ENCODE results near the gene SGCB. TPM values are rescaled to one million over a fixed set of nuclear protein-coding genes. Genes with fewer than 3 reads are reported as not detected.
"Not testable (repeated sequence)": the region's sequence is repeated elsewhere in the genome, so short reads cannot be mapped to it uniquely, and the experiment has no call there.

The SGCB gene
- 10 to 100 TPM in 2 of 4 donors, 1 to 10 TPM in 2; 3.8 to 26.9 (median 10.4) TPM for polyA plus RNA-seq
- long read RNA-seq, donor 1, full-length matches to known transcripts: 30 of 44 reads
- long read RNA-seq, donor 1, partial matches to known transcripts: 14 of 44 reads
- long read RNA-seq, donor 1, other reads (novel, unspliced or antisense): 0 of 44 reads
- long read RNA-seq, donor 2, full-length matches to known transcripts: 6 of 6 reads
- long read RNA-seq, donor 2, partial matches to known transcripts: 0 of 6 reads
- long read RNA-seq, donor 2, other reads (novel, unspliced or antisense): 0 of 6 reads
- long read RNA-seq, donor 3, full-length matches to known transcripts: 10 of 10 reads
- long read RNA-seq, donor 3, partial matches to known transcripts: 0 of 10 reads
- long read RNA-seq, donor 3, other reads (novel, unspliced or antisense): 0 of 10 reads
- long read RNA-seq, donor 4: 0 reads
- long read RNA-seq, donor 5, full-length matches to known transcripts: 2 of 2 reads
- long read RNA-seq, donor 5, partial matches to known transcripts: 0 of 2 reads
- long read RNA-seq, donor 5, other reads (novel, unspliced or antisense): 0 of 2 reads
- long read RNA-seq, donor 6, full-length matches to known transcripts: 13 of 18 reads
- long read RNA-seq, donor 6, partial matches to known transcripts: 5 of 18 reads
- long read RNA-seq, donor 6, other reads (novel, unspliced or antisense): 0 of 18 reads
- long read RNA-seq, donor 7: 0 reads
- long read RNA-seq, donor 8: 0 reads
- long read RNA-seq, donor 9, full-length matches to known transcripts: 4 of 4 reads
- long read RNA-seq, donor 9, partial matches to known transcripts: 0 of 4 reads
- long read RNA-seq, donor 9, other reads (novel, unspliced or antisense): 0 of 4 reads
- long read RNA-seq, donor 10, full-length matches to known transcripts: 17 of 24 reads
- long read RNA-seq, donor 10, partial matches to known transcripts: 7 of 24 reads
- long read RNA-seq, donor 10, other reads (novel, unspliced or antisense): 0 of 24 reads

GRCh38 chr4:52038103-52038912 is at the start of gene SGCB:
Gene SGCB (minus strand): TSS chr4:52038299. CDS start chr4:52038259, 40 bp downstream.
- 4% methylated on average over 40 to 70 of the region's 70 CpGs for WGBS, 3 donors

DNA sequence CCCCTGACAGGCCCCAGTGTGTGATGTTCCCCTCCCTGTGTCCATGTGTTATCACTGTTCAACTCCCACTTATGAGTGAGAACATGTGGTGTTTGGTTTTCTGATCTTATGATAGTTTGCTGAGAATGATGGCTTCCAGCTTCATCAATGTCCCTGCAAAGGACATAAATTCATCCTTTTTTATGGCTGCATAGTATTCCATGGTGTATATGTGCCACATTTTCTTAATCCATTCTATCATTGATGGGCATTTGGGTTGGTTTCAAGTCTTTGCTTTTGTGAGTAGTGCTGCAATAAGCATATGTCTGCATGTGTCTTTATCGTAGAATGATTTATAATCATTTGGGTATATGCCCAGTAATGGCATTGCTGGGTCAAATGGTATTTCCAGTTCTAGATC is 48.3 kb upstream of the SGCB start:
- 89 to 96% (median 93%) methylated on average over 1 of the region's 1 CpG for WGBS, 3 donors
- FAIRE-seq: not testable (repeated sequence)

More at GRCh38 chr4:52038103-52038912, at the start of gene SGCB:
- Histone ChIP-seq H3K4me1 (ENCODE audit: control insufficient read depth in 3 of 3, insufficient read depth in 2 of 3, low read depth in 1 of 3, low read length in 2 of 3) (peaks cover 7 to 16% (median 13%) of the 10 kb centered on the region in 3 donors), H3K27me3 (ENCODE audit: control insufficient read depth in 3 of 3, insufficient read depth in 3 of 3, low read length in 3 of 3) (no peaks in the 10 kb centered on the region), H3K27ac (ENCODE audit: low read depth in 1 of 3, low read length in 2 of 3) (peak within 1 kb of the TSS; percentile 24 to 70 (median 61)), H3K36me3 (ENCODE audit: control insufficient read depth in 3 of 3, insufficient read depth in 2 of 3, low read depth in 1 of 3, low read length in 3 of 3) (no peaks in the 10 kb centered on the region), H3K4me3 (ENCODE audit: low read depth in 1 of 3, low read length in 3 of 3) (peak within 1 kb of the TSS; percentile 65 to 96 (median 90)), H3K9me3 (ENCODE audit: control insufficient read depth in 2 of 2, insufficient read depth in 1 of 2, low read depth in 1 of 2, low read length in 1 of 2) (no peaks in the 10 kb centered on the region)
- no peak for FAIRE-seq
- peak; percentile 52 to 84 for DNase-seq

DNA sequence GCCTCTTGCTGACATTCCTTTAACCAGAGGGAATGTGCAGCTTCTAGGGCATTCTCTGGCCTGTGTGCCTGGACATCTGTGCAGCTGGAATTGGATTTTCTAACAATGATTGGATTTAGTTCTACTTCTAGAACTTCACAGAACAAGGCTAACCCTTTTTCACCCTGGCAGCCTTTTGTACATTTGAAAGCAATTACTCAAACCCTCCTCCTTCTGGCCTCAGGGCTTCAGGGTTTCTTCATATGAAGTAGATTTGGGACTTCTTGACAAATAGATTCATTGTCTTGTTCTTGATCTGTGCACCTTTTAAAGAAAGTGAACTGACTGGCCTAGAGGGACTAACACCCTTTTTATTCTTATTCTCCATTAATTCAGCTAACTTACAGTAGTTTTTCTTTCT is 43.1 kb upstream of the SGCB start:
- Histone ChIP-seq H3K4me1 (ENCODE audit: control insufficient read depth in 3 of 3, insufficient read depth in 2 of 3, low read depth in 1 of 3, low read length in 2 of 3) (no peaks in the 10 kb centered on the region), H3K36me3 (ENCODE audit: control insufficient read depth in 3 of 3, insufficient read depth in 2 of 3, low read depth in 1 of 3, low read length in 3 of 3) (no peaks in the 10 kb centered on the region), H3K27ac (ENCODE audit: low read depth in 1 of 3, low read length in 2 of 3) (no peak overlapping the region), H3K27me3 (ENCODE audit: control insufficient read depth in 3 of 3, insufficient read depth in 3 of 3, low read length in 3 of 3) (peaks cover 0 to 6% (median 4%) of the 10 kb centered on the region in 3 donors), H3K9me3 (ENCODE audit: control insufficient read depth in 2 of 2, insufficient read depth in 1 of 2, low read depth in 1 of 2, low read length in 1 of 2) (no peaks in the 10 kb centered on the region), H3K4me3 (ENCODE audit: low read depth in 1 of 3, low read length in 3 of 3) (no peak overlapping the region)
- FAIRE-seq (no peak), DNase-seq (no peak)

More for the DNA sequence above, 48.3 kb upstream of the SGCB start:
- H3K9me3 ChIP-seq (ENCODE audit: control insufficient read depth in 2 of 2, insufficient read depth in 1 of 2, low read depth in 1 of 2, low read length in 1 of 2); H3K4me1 ChIP-seq (ENCODE audit: control insufficient read depth in 3 of 3, insufficient read depth in 2 of 3, low read depth in 1 of 3, low read length in 2 of 3); H3K36me3 ChIP-seq (ENCODE audit: control insufficient read depth in 3 of 3, insufficient read depth in 2 of 3, low read depth in 1 of 3, low read length in 3 of 3); H3K27me3 ChIP-seq (ENCODE audit: control insufficient read depth in 3 of 3, insufficient read depth in 3 of 3, low read length in 3 of 3); H3K4me3 ChIP-seq (ENCODE audit: low read depth in 1 of 3, low read length in 3 of 3); H3K27ac ChIP-seq (ENCODE audit: low read depth in 1 of 3, low read length in 2 of 3); DNase-seq: not testable (repeated sequence)

GRCh38 chr4:52079659-52080058 is 41.6 kb upstream of the SGCB start:
- H3K9me3 ChIP-seq (ENCODE audit: control insufficient read depth in 2 of 2, insufficient read depth in 1 of 2, low read depth in 1 of 2, low read length in 1 of 2): no peaks in the 10 kb centered on the region

DNA sequence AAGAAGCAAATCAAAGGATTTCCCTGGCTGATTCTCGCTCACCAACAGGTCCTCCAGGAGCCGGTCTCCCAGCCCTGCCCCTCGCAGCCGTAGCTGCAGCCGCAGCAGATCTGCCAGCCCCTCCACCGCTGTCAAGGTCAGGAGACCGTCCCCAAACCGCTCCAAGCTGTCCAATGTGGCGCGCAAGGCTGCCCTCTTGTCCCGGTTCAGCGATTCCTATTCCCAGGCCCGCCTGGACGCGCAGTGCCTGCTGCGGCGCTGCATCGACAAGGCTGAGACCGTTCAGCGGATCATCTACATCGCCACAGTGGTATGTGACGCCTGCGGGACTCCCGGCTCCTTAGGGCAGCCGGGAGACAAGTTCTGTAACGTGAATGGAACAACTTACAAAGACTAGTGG is 38.6 kb upstream of the SGCB start:
- H3K27ac ChIP-seq (ENCODE audit: low read depth in 1 of 3, low read length in 2 of 3): no peak overlapping the region
- no peaks in the 10 kb centered on the region for H3K36me3 ChIP-seq (ENCODE audit: control insufficient read depth in 3 of 3, insufficient read depth in 2 of 3, low read depth in 1 of 3, low read length in 3 of 3)
- FAIRE-seq (no peak), DNase-seq (peak in 1 of 2 donors; percentile 40)
- no peaks in the 10 kb centered on the region for H3K4me1 ChIP-seq (ENCODE audit: control insufficient read depth in 3 of 3, insufficient read depth in 2 of 3, low read depth in 1 of 3, low read length in 2 of 3)
- H3K4me3 ChIP-seq (ENCODE audit: low read depth in 1 of 3, low read length in 3 of 3): peak overlapping the region in 1 of 3 donors; percentile 11
- peaks cover 0 to 13% (median 4%) of the 10 kb centered on the region in 3 donors for H3K27me3 ChIP-seq (ENCODE audit: control insufficient read depth in 3 of 3, insufficient read depth in 3 of 3, low read length in 3 of 3)
- WGBS, 3 donors: 19 to 67% (median 62%) methylated on average over 26 of the region's 26 CpGs
- H3K9me3 ChIP-seq (ENCODE audit: control insufficient read depth in 2 of 2, insufficient read depth in 1 of 2, low read depth in 1 of 2, low read length in 1 of 2): no peaks in the 10 kb centered on the region

More at GRCh38 chr4:52079659-52080058, 41.6 kb upstream of the SGCB start:
- 67 to 75% (median 73%) methylated on average over 2 of the region's 2 CpGs for WGBS, 3 donors
- Histone ChIP-seq H3K27ac (ENCODE audit: low read depth in 1 of 3, low read length in 2 of 3) (no peak overlapping the region), H3K36me3 (ENCODE audit: control insufficient read depth in 3 of 3, insufficient read depth in 2 of 3, low read depth in 1 of 3, low read length in 3 of 3) (no peaks in the 10 kb centered on the region), H3K27me3 (ENCODE audit: control insufficient read depth in 3 of 3, insufficient read depth in 3 of 3, low read length in 3 of 3) (peaks cover 0 to 13% (median 4%) of the 10 kb centered on the region in 3 donors), H3K4me1 (ENCODE audit: control insufficient read depth in 3 of 3, insufficient read depth in 2 of 3, low read depth in 1 of 3, low read length in 2 of 3) (no peaks in the 10 kb centered on the region), H3K4me3 (ENCODE audit: low read depth in 1 of 3, low read length in 3 of 3) (no peak overlapping the region)
- no peak for DNase-seq
- FAIRE-seq: no peak

GRCh38 chr4:52071791-52072546 is 33.9 kb upstream of the SGCB start:
- Histone ChIP-seq H3K4me3 (ENCODE audit: low read depth in 1 of 3, low read length in 3 of 3) (no peak overlapping the region), H3K36me3 (ENCODE audit: control insufficient read depth in 3 of 3, insufficient read depth in 2 of 3, low read depth in 1 of 3, low read length in 3 of 3) (no peaks in the 10 kb centered on the region), H3K27ac (ENCODE audit: low read depth in 1 of 3, low read length in 2 of 3) (no peak overlapping the region), H3K4me1 (ENCODE audit: control insufficient read depth in 3 of 3, insufficient read depth in 2 of 3, low read depth in 1 of 3, low read length in 2 of 3) (no peaks in the 10 kb centered on the region), H3K9me3 (ENCODE audit: control insufficient read depth in 2 of 2, insufficient read depth in 1 of 2, low read depth in 1 of 2, low read length in 1 of 2) (no peaks in the 10 kb centered on the region), H3K27me3 (ENCODE audit: control insufficient read depth in 3 of 3, insufficient read depth in 3 of 3, low read length in 3 of 3) (peaks cover 0 to 12% (median 4%) of the 10 kb centered on the region in 3 donors)
- 27 to 63% (median 33%) methylated on average over 10 of the region's 10 CpGs for WGBS, 3 donors
- DNase-seq: peak in 1 of 2 donors; percentile 4
- no peak for FAIRE-seq

DNA sequence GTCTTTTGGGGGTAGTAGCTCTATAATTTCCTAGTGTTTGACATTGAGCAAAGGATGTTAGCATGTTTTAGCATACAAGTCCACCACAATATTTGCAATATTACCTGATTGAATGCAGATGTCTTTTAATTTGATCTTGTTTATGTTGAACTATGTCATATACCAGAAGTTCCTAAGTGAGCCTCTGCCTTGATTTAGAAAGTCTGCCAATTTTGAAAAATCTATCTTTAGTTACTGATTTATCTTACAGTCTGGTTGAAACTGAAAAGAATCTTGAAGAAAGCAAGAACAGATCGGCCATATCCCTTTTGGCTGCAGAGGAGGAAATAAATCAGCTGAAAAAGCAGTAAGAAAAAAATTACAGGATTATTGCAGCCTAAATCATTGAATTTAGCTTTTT is 31.5 kb upstream of the SGCB start:
- 46 to 88% (median 82%) methylated on average over 1 of the region's 1 CpG for WGBS, 3 donors
- Histone ChIP-seq H3K36me3 (ENCODE audit: control insufficient read depth in 3 of 3, insufficient read depth in 2 of 3, low read depth in 1 of 3, low read length in 3 of 3) (no peaks in the 10 kb centered on the region), H3K4me3 (ENCODE audit: low read depth in 1 of 3, low read length in 3 of 3) (no peak overlapping the region), H3K27ac (ENCODE audit: low read depth in 1 of 3, low read length in 2 of 3) (no peak overlapping the region), H3K9me3 (ENCODE audit: control insufficient read depth in 2 of 2, insufficient read depth in 1 of 2, low read depth in 1 of 2, low read length in 1 of 2) (no peaks in the 10 kb centered on the region), H3K4me1 (ENCODE audit: control insufficient read depth in 3 of 3, insufficient read depth in 2 of 3, low read depth in 1 of 3, low read length in 2 of 3) (no peaks in the 10 kb centered on the region), H3K27me3 (ENCODE audit: control insufficient read depth in 3 of 3, insufficient read depth in 3 of 3, low read length in 3 of 3) (no peaks in the 10 kb centered on the region)
- no peak for DNase-seq
- no peak for FAIRE-seq
